Cardiac muscle cell (in vitro differentiated cells and primary cell): ENCODE measurements around the gene DLK2. TPM values are rescaled to one million over a fixed set of nuclear protein-coding genes. Genes with fewer than 3 reads are reported as not detected.
A peak's percentile ranks its signal among the peaks of the same experiment; 100 is the strongest.

Source experiments
- DNase-seq, 2 donors: peaks; one replicate each; pipeline versions ENCODE4 v3.0.0 to v3.0.0-alpha.2; 2010 to 2017; ENCODE audit warnings: low read depth in 1 of 2, low spot score in 1 of 2
- H3K27ac ChIP-seq: fragments of 200-600 bp; sonication (generic); 2 replicates; pipeline ENCODE4 v1.5.1; 2016
- H3K27me3 ChIP-seq: fragments of 200-600 bp; sonication (generic); 2 replicates; pipeline ENCODE4 v1.6.0; 2016; ENCODE audit warnings: control low read depth
- H3K36me3 ChIP-seq: fragments of 200-600 bp; sonication (generic); 2 replicates; pipeline ENCODE4 v1.5.1; 2016; ENCODE audit warnings: control low read depth
- H3K4me1 ChIP-seq: fragments of 200-600 bp; sonication (generic); 2 replicates; pipeline ENCODE4 v1.8.1; 2017; ENCODE audit warnings: low read depth, mild to moderate bottlenecking, mixed run types
- H3K4me3 ChIP-seq: fragments of 200-600 bp; sonication (generic); 2 replicates; pipeline ENCODE4 v1.5.1; 2016; ENCODE audit warnings: mild to moderate bottlenecking
- H3K9me3 ChIP-seq: fragments of 200-600 bp; sonication (generic); 2 replicates; pipeline ENCODE4 v1.5.1; 2017; ENCODE audit warnings: low read depth, mild to moderate bottlenecking, control low read depth
- polyA plus RNA-seq: library from polyadenylated mRNA; unstranded; fragments of >200 nt; fragmentation: Nextera tagmentation; extraction: Ambion mirVana; gene quantifications from 2 replicates; pipeline ENCODE4 v1.2.1, GENCODE V29; 2016
- total RNA-seq: library from RNA; depleted of rRNA; stranded (reverse); fragments of >200 nt; gene quantifications from 2 replicates; pipeline ENCODE4 v1.2.3, GENCODE V29; 2016
- TF ChIP-seq, protein P1 (sequence below): IDR thresholded peaks from 2 replicates; pipeline ENCODE4 v1.5.1; 2012; ENCODE audit warnings: low read depth, mild to moderate bottlenecking, low read length

The DLK2 gene
- total and polyA plus RNA-seq, 2 experiments from 2014 or later = 4.4 to 5.0 TPM

DNA sequence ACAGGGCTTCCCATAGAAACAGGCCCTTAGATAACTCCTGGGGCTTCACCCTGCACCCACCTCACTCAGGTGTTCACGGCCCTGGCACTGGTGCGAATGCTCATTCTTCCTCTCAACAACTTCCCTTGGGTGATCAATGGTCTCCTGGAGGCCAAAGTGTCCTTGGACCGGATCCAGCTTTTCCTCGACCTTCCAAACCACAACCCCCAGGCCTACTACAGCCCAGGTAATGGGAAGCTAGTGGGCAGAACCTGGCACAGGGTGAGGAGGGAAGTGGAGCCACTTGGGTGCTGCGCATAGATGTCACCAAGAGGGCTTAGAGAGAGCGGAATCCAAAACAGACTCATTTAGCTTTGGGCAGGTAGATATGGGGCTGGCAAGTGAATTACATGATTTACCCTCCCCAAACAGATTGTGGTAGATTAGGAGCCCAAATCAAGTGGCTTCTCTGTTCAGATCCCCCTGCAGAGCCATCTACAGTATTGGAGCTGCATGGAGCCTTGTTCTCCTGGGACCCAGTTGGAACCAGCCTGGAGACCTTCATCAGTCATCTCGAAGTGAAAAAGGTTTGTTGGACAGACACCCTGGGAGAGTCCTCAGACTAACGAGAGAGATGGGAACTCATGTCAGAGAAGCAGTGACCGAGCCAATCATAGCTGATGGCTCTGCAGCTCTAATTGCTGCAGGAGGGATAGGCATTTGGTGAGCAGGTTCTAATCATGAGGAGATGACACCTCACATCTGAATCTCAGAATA, 19.5 kb downstream of the DLK2 start:
- TF ChIP-seq, protein P1, sequence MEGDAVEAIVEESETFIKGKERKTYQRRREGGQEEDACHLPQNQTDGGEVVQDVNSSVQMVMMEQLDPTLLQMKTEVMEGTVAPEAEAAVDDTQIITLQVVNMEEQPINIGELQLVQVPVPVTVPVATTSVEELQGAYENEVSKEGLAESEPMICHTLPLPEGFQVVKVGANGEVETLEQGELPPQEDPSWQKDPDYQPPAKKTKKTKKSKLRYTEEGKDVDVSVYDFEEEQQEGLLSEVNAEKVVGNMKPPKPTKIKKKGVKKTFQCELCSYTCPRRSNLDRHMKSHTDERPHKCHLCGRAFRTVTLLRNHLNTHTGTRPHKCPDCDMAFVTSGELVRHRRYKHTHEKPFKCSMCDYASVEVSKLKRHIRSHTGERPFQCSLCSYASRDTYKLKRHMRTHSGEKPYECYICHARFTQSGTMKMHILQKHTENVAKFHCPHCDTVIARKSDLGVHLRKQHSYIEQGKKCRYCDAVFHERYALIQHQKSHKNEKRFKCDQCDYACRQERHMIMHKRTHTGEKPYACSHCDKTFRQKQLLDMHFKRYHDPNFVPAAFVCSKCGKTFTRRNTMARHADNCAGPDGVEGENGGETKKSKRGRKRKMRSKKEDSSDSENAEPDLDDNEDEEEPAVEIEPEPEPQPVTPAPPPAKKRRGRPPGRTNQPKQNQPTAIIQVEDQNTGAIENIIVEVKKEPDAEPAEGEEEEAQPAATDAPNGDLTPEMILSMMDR = no peak
- H3K4me3 ChIP-seq = no peak overlapping the region
- H3K27ac ChIP-seq = peak overlapping the region; percentile 73
- no peak for DNase-seq
- H3K27me3 ChIP-seq = no peaks in the 10 kb centered on the region
- peaks cover 7% of the 10 kb centered on the region for H3K36me3 ChIP-seq
- peaks cover 17% of the 10 kb centered on the region for H3K4me1 ChIP-seq
- H3K9me3 ChIP-seq = no peaks in the 10 kb centered on the region

DNA sequence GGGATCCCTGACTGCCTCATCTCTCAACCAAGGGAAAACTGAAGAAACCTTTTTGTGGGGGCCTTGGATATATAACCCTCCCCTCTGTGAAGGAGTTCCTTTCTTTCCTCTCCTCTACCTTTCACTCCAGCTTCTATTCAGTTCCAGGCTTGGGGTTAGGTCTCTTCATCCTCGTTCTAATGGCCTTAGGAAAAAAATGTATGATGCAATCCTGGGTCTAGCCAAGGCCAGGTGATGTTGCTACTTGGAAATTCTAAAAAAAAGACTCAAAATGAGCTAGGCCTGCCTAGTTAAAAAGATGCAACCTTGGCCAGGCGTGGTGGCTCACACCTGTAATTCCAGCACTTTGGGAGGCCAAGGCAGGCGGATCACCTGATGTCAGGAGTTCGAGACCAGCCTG, 20.4 kb downstream of the DLK2 start:
- Histone ChIP-seq H3K27ac (no peak overlapping the region), H3K36me3 (peaks cover 7% of the 10 kb centered on the region), H3K4me1 (peaks cover 17% of the 10 kb centered on the region), H3K9me3 (no peaks in the 10 kb centered on the region), H3K27me3 (no peaks in the 10 kb centered on the region), H3K4me3 (no peak overlapping the region)
- TF ChIP-seq, protein P1 = no peak
- DNase-seq = no peak

DNA sequence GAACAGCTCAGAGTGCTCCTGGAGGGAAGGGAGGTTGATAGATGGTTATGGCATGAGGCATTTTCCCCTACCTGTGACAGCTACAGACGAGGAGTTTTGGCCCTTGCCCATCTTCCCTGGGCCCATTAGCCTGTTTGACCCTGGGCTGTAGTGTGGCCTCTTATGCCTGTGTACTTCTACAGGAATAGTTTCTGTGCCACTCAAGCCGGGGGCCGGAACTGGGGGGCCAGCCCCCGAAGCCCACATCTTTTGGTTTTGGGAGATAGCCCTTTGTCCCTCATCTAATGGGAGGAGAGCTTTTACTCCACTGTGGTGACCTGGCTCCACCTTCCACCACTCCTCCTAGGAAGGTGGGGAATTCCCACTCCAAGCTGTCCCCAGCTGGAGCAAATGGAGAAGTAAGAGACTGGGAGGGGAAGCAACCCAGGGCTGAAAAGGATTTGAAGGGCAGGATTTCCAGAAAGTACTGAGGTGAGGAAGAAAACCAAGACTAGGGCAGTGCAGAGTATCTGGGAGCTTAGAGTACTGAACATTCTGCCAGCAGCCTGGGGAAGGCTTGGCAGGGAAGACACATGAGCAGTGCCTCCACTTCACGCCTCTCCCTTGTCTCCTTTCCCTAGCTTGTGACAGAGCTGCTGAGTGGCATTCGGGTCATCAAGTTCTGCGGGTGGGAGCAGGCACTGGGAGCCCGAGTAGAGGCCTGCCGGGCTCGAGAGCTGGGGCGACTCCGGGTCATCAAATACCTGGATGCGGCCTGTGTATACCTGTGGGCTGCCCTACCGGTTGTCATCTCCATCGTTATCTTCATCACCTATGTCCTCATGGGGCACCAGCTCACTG, 21.1 kb downstream of the DLK2 start:
- Histone ChIP-seq H3K9me3 (no peaks in the 10 kb centered on the region), H3K27me3 (no peaks in the 10 kb centered on the region), H3K36me3 (peaks cover 7% of the 10 kb centered on the region), H3K4me3 (no peak overlapping the region), H3K4me1 (peaks cover 17% of the 10 kb centered on the region), H3K27ac (no peak overlapping the region)
- TF ChIP-seq, protein P1 = no peak
- no peak for DNase-seq

DNA sequence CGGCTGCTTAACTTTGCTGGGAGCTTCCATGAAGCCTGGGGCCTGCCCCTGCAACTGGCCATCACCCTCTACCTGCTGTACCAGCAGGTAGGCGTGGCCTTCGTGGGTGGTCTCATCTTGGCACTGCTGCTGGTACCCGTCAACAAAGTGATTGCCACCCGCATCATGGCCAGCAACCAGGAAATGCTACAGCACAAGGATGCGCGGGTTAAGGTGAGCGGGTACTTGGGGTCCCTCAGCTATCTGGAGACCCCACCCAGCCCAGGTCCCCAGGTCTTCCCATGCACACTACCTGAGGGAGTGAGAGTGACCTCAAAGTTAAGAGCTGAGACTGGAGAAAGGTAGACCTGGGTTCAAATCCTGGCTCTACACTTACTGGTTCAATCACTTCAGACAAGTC, 22.2 kb downstream of the DLK2 start:
- H3K4me1 ChIP-seq = peaks cover 22% of the 10 kb centered on the region
- H3K27me3 ChIP-seq = no peaks in the 10 kb centered on the region
- no peaks in the 10 kb centered on the region for H3K9me3 ChIP-seq
- TF ChIP-seq, protein P1 = no peak
- no peak for DNase-seq
- peaks cover 7% of the 10 kb centered on the region for H3K36me3 ChIP-seq
- no peak overlapping the region for H3K4me3 ChIP-seq
- no peak overlapping the region for H3K27ac ChIP-seq

DNA sequence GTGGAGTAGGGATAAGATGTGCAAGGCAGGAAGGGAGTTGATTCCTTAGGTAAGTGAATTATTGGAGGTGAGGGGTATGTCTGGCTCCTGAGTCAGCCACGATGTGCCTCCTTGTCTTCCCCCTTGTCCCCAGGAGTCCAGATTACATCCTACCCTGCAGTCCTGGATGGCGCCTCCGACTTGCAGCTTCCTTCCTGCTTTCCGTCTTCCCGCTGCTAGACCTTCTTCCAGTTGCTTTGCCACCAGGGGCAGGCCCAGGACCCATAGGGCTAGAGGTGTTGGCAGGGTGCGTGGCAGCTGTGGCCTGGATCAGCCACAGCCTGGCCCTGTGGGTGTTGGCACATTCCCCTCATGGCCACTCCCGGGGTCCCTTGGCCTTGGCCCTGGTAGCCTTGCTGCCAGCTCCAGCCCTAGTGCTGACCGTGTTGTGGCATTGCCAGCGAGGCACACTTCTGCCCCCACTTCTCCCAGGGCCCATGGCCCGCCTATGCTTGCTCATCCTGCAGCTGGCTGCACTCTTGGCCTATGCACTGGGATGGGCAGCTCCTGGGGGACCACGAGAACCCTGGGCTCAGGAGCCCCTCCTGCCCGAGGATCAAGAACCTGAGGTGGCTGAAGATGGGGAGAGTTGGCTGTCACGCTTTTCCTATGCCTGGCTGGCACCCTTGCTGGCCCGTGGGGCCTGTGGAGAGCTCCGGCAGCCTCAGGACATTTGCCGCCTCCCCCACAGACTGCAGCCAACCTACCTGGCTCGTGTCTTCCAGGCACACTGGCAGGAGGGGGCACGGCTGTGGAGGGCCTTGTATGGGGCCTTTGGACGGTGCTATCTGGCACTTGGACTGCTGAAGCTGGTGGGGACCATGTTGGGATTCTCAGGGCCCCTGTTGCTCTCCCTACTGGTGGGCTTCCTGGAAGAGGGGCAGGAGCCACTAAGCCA, 23.1 kb downstream of the DLK2 start:
- H3K9me3 ChIP-seq = no peaks in the 10 kb centered on the region
- TF ChIP-seq, protein P1 = no peak
- no peak overlapping the region for H3K27ac ChIP-seq
- peaks cover 15% of the 10 kb centered on the region for H3K4me1 ChIP-seq
- H3K4me3 ChIP-seq = no peak overlapping the region
- no peak for DNase-seq
- H3K36me3 ChIP-seq = peaks cover 7% of the 10 kb centered on the region
- H3K27me3 ChIP-seq = no peaks in the 10 kb centered on the region
